Activated CD8-positive, alpha-beta T cell treated with anti-CD3 and anti-CD28 coated beads for 36 hours (primary cell): ENCODE results near the gene TMEM217. TPM values are rescaled to one million over a fixed set of nuclear protein-coding genes. Genes with fewer than 3 reads are reported as not detected.
A peak's percentile ranks its signal among the peaks of the same experiment; 100 is the strongest.
"Not testable (repeated sequence)": the region's sequence is repeated elsewhere in the genome, so short reads cannot be mapped to it uniquely, and the experiment has no call there.

Source experiments
- ATAC-seq: fragments of 200-7000 bp; cut with Tn5 transposase; one replicate; pipeline ENCODE4 v1.10.0; 2021; ENCODE audit warnings: mild to moderate bottlenecking, moderate library complexity
- CTCF ChIA-PET: fragments of 350-600 bp; sonication (Branson Sonifier 250); formaldehyde crosslinking; loops from one replicate; lab custom pipeline; 2021; ENCODE audit warnings: antibody characterized with exemption; lab: Charles Lee
- POLR2A ChIA-PET: fragments of 350-600 bp; sonication (Branson Sonifier 250); formaldehyde crosslinking; loops from one replicate; lab custom pipeline; 2021; ENCODE audit warnings: antibody characterized with exemption; lab: Charles Lee
- DNase-seq: peaks from one replicate; pipeline ENCODE4 v3.0.0-alpha.2; 2020
- H3K27ac Mint-ChIP-seq: one replicate; pipeline ENCODE4 v1.8.0; 2021; ENCODE audit warnings: mild to moderate bottlenecking, mixed read lengths
- H3K27me3 Mint-ChIP-seq: one replicate; pipeline ENCODE4 v1.8.0; 2021; ENCODE audit warnings: mixed read lengths
- H3K36me3 Mint-ChIP-seq: one replicate; pipeline ENCODE4 v1.8.0; 2021; ENCODE audit warnings: low read depth, mixed read lengths
- H3K4me1 Mint-ChIP-seq: one replicate; pipeline ENCODE4 v1.8.0; 2021; ENCODE audit warnings: low read depth, mixed read lengths
- H3K4me3 Mint-ChIP-seq: one replicate; pipeline ENCODE4 v1.8.0; 2021; ENCODE audit warnings: mild to moderate bottlenecking, moderate library complexity, mixed read lengths
- H3K9me3 Mint-ChIP-seq: one replicate; pipeline ENCODE4 v1.8.0; 2021; ENCODE audit warnings: mixed read lengths
- intact Hi-C: fragments of 100-400 bp; cut with micrococcal nuclease; formaldehyde crosslinking; loops from one replicate; pipeline ENCODE4 v1.10.0; 2022
- total RNA-seq, 2 experiments: library from RNA; stranded (reverse); gene quantifications; one replicate each; pipeline ENCODE4 v1.2.3, GENCODE V29; 2021
- TF ChIP-seq, protein P1 (sequence below): fragments of 200-600 bp; IDR thresholded peaks from one replicate; pipeline ENCODE4 v1.8.0; 2022; ENCODE audit warnings: antibody characterized with exemption, mild to moderate bottlenecking

Gene TMEM217
- total RNA-seq, 2 experiments from 2014 or later, result 4.0 to 5.7 TPM

DNA sequence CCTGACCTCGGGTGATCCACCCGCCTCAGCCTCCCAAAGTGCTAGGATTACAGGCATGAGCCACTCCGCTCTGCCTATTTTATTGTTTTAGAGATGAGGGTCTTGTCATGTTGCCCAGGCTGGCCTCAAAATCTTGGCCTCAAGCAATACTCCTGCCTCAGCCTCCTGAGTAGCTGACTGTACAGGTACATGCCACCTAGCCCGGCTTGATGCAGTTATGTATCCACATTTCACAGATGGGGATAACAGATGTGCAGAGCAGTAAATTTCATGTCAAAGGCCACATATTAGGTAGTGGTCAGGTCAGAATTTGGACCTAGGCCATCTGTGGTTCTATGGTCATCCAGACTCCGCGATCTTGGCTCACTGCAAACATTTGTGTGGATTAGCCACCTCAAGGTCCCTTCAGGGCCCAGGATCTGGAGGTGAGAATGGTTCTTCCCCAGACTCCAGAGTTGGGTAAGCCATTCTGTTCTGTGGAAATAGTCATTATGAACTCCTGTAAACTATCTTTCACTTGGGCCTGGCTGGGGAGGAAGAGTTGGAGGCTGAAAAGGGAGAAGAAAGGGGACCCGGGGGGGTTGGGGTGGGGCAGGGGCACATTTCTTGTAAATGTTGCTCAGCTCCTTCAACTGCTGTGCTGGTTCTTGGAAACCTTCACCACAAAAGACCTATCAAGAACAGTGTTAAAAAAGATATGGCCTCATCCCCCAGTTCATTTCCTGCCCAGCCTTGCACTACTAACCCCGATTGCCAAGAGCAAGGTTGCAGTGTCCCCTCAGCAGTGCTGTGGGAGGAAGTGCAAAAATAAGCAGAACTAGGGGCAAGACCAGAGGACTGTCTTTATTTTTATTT lies 75.0 kb downstream of the TMEM217 start:
- intact Hi-C loops, result no loop called here
- H3K4me1 Mint-ChIP-seq, result peaks cover 56% of the 10 kb centered on the region

DNA sequence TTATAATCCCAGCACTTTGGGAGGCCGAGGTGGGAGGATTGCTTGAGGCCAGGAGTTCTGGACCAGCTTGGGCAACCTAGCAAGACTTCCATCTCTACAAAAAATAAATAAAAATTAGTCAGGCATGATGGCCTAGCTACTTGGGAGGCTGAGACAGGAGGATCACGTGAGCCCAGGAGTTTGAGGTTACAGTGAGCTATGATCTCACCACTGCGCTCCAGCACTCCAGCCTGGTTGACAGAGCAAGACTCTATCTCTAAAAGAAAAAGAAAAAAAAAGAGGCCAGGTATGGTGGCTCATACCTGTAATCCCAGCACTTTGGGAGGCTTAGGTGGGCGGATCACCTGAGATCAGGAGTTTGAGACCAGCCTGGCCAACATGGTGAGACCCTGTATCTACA lies 77.3 kb downstream of the TMEM217 start:
- H3K27me3 Mint-ChIP-seq, H3K27ac Mint-ChIP-seq, H3K4me3 Mint-ChIP-seq, DNase-seq, H3K9me3 Mint-ChIP-seq, ATAC-seq, intact Hi-C loops: not testable (repeated sequence)
- H3K4me1 Mint-ChIP-seq, result peaks cover 56% of the 10 kb centered on the region
- H3K36me3 Mint-ChIP-seq, result peaks cover 25% of the 10 kb centered on the region
- CTCF ChIA-PET, result interaction anchor here (0.7 to 18.8 kb wide), 7 partner anchors 10 to 154 kb away, joined by 3 to 502 read pairs (median 6); no protein-coding TSS in a partner anchor
- POLR2A ChIA-PET, result interaction anchor here (0.7 to 13.5 kb wide), 6 partner anchors 8 to 151 kb away, joined by 3 to 261 read pairs (median 37); partner anchors contain the start of gene PIM1

More for the DNA sequence above, 75.0 kb downstream of the TMEM217 start:
- Mint-ChIP-seq H3K36me3 (peaks cover 15% of the 10 kb centered on the region), H3K9me3 (peaks cover 9% of the 10 kb centered on the region), H3K27me3 (no peaks in the 10 kb centered on the region), H3K4me3 (peak overlapping the region; percentile 32), H3K27ac (peak overlapping the region; percentile 99)
- TF ChIP-seq, protein P1, sequence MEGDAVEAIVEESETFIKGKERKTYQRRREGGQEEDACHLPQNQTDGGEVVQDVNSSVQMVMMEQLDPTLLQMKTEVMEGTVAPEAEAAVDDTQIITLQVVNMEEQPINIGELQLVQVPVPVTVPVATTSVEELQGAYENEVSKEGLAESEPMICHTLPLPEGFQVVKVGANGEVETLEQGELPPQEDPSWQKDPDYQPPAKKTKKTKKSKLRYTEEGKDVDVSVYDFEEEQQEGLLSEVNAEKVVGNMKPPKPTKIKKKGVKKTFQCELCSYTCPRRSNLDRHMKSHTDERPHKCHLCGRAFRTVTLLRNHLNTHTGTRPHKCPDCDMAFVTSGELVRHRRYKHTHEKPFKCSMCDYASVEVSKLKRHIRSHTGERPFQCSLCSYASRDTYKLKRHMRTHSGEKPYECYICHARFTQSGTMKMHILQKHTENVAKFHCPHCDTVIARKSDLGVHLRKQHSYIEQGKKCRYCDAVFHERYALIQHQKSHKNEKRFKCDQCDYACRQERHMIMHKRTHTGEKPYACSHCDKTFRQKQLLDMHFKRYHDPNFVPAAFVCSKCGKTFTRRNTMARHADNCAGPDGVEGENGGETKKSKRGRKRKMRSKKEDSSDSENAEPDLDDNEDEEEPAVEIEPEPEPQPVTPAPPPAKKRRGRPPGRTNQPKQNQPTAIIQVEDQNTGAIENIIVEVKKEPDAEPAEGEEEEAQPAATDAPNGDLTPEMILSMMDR, result no peak
- peak; percentile 94 for ATAC-seq
- ChIA-PET POLR2A (interaction anchor here (0.6 to 6.2 kb wide), 9 partner anchors 10 to 151 kb away, joined by 3 to 70 read pairs (median 5); partner anchors contain the start of gene PIM1), CTCF (interaction anchor here (0.6 to 18.8 kb wide), 5 partner anchors 11 to 423 kb away, joined by 3 to 502 read pairs (median 14); no protein-coding TSS in a partner anchor)
- DNase-seq, result peak; percentile 88

DNA sequence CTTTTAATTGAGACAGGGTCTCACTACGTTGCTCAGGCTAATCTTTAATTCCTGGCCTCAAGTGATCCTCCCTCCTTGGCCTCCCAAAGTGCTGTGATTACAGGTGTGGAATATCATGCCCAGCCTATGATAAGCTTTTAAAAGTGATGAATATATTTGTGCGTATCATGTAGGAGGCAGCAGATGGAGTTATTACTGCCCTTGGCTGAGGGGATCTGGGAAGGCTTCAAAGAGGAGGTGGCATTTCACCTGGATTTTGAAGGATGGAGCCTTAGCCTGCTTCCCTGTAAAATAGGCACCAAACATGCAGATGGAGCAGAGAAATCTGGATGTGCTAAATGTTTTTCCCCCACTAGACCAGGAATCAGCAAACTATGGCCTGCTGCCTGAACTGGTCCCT lies 77.9 kb downstream of the TMEM217 start:
- no peak for DNase-seq
- TF ChIP-seq, protein P1, result no peak

DNA sequence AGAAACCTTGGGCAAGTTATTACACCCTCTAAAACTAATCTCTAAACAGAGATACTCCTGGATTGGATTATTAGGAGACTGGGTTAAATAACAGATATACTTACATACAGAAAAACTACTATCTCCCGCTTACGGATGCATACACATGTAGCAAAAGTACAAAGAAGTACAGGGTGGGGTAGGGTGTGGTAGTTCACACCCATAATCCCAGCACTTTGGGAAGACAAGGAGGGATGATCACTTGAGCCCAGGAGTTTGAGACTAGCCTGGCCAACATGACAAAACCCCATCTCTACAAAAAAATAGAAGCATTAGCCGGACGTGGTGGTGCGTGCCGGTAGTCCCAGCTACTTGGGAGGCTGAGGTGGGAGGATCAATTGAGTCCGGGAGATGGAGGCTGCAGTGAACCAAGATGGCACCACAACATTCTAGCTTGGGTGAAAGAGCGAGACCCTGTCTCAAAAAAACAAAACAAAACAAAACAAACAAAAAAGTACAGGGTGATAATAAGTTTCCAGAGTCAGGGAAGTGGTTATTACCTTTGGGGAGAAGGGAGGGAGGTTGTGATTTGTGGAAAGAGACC lies 79.9 kb downstream of the TMEM217 start:
- Mint-ChIP-seq H3K4me3 (no peak overlapping the region), H3K9me3 (no peaks in the 10 kb centered on the region), H3K27me3 (no peaks in the 10 kb centered on the region), H3K36me3 (peaks cover 51% of the 10 kb centered on the region), H3K4me1 (peaks cover 67% of the 10 kb centered on the region), H3K27ac (peak overlapping the region; percentile 91)
- DNase-seq (no peak), ATAC-seq (no peak)
- ChIA-PET CTCF (interaction anchor here (1.6 to 18.8 kb wide), 4 partner anchors 25 to 152 kb away, joined by 3 to 502 read pairs (median 150); no protein-coding TSS in a partner anchor), POLR2A (interaction anchor here (1.2 to 13.5 kb wide), 6 partner anchors 9 to 156 kb away, joined by 6 to 261 read pairs (median 141); no protein-coding TSS in a partner anchor)
- TF ChIP-seq, protein P1, result no peak
- intact Hi-C loops, result no loop called here

More for the DNA sequence above, 77.9 kb downstream of the TMEM217 start:
- peak overlapping the region; percentile 57 for H3K27ac Mint-ChIP-seq
- no peaks in the 10 kb centered on the region for H3K27me3 Mint-ChIP-seq
- no peaks in the 10 kb centered on the region for H3K9me3 Mint-ChIP-seq
- H3K36me3 Mint-ChIP-seq, result peaks cover 30% of the 10 kb centered on the region
- H3K4me1 Mint-ChIP-seq, result peaks cover 58% of the 10 kb centered on the region
- ATAC-seq, result no peak
- intact Hi-C loops, result no loop called here
- ChIA-PET POLR2A (interaction anchor here (0.9 to 13.5 kb wide), 4 partner anchors 8 to 131 kb away, joined by 3 to 261 read pairs (median 146); partner anchors contain the start of gene PIM1), CTCF (interaction anchor here (0.7 to 18.8 kb wide), 6 partner anchors 10 to 154 kb away, joined by 3 to 502 read pairs (median 6); no protein-coding TSS in a partner anchor)
- H3K4me3 Mint-ChIP-seq, result no peak overlapping the region
